ENCODE data around the gene NEURL1. TPM values are rescaled to one million over a fixed set of nuclear protein-coding genes. Genes with fewer than 3 reads are reported as not detected.

Gene NEURL1
- total and polyA plus RNA-seq, 9 donors: 0.28 to 5.6 (median 3.1) TPM

GRCh38 chr10:103546401-103546800 is 52.9 kb downstream of the NEURL1 start:
- DNase-seq: no peak
- intact Hi-C loops (cut with DNase I): no loop called here

DNA sequence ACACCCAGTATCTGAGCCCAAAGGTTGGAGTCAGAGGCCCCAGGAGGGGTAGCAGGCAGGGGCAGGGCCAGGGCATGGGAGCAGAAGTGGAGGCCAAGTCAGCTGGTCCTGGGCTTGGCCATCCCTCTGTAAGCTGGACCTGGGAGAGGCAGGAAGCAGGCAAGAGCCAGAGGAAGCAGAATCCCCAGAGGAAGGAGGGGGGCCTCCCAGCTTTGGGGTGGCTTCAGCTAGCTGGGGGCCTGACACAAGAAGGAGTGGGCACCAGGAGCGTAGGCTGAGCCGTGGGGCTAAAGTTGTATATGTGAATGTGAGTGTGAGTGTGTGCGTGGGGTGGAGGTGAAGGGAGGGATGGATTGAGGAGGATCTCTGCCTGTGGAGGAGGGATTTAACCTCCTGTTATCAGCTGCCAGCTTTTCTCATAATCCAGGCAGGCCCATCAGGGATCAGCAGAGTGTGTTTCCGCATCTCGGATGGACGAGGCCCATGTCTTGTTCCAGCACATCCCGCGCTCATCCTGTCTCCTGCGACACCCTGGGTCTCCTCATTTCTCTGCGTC is 54.0 kb downstream of the NEURL1 start:
- Histone ChIP-seq H3K27me3 (no peaks in the 10 kb centered on the region), H3K36me3 (no peaks in the 10 kb centered on the region), H3K9me3 (no peaks in the 10 kb centered on the region), H3K4me3 (no peak overlapping the region), H3K4me1 (ENCODE audit: insufficient read depth) (peaks cover 3% of the 10 kb centered on the region), H3K27ac (no peak overlapping the region)
- intact Hi-C loops (cut with DNase I): no loop called here
- DNase-seq: peak in 1 of 5 donors; percentile 33
- TF ChIP-seq POLR2A (IDR thresholded peaks at IDR 0.05) (no peak), CTCF (IDR thresholded peaks at IDR 0.05) (no peak), EP300 (IDR thresholded peaks at IDR 0.05) (no peak)
- WGBS, 3 donors: 59 to 83% (median 69%) methylated on average over 10 of the region's 10 CpGs

More at GRCh38 chr10:103546401-103546800, 52.9 kb downstream of the NEURL1 start:
- Histone ChIP-seq H3K27ac (no peak overlapping the region), H3K4me1 (ENCODE audit: insufficient read depth) (peaks cover 3% of the 10 kb centered on the region), H3K4me3 (no peak overlapping the region), H3K9me3 (no peaks in the 10 kb centered on the region), H3K36me3 (no peaks in the 10 kb centered on the region), H3K27me3 (no peaks in the 10 kb centered on the region)
- no peak for TF ChIP-seq CTCF (IDR thresholded peaks at IDR 0.05)
- no peak for TF ChIP-seq EP300 (IDR thresholded peaks at IDR 0.05)
- no peak for TF ChIP-seq POLR2A (IDR thresholded peaks at IDR 0.05)
- WGBS, 3 donors: 86 to 93% (median 89%) methylated on average over 1 of the region's 1 CpG

DNA sequence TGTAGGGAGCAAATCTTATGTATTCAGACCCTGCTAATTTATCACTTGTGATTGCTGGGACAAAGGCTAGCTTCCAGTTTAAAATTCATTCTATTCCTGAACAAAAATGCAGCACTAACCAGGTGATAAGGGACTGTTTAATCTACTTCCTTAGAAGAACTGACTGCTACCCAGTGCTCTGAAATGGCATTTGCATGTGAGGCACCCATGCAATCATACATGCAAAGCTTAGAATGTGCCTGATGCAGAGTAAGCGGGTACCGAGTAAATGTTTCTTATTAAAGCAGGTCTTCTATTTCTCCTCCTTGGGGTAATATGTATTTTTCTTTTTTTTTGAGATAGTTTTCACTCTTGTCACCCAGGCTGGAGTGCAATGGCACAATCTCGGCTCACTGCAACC is 54.5 kb downstream of the NEURL1 start:
- TF ChIP-seq CTCF (IDR thresholded peaks at IDR 0.05) (no peak), EP300 (IDR thresholded peaks at IDR 0.05) (no peak), POLR2A (IDR thresholded peaks at IDR 0.05) (no peak)
- Histone ChIP-seq H3K4me3 (no peak overlapping the region), H3K27me3 (no peaks in the 10 kb centered on the region), H3K4me1 (ENCODE audit: insufficient read depth) (peaks cover 2% of the 10 kb centered on the region), H3K9me3 (no peaks in the 10 kb centered on the region), H3K36me3 (no peaks in the 10 kb centered on the region), H3K27ac (no peak overlapping the region)
- intact Hi-C loops (cut with DNase I): no loop called here
- DNase-seq: no peak
- WGBS, 3 donors: 94 to 100% (median 96%) methylated on average over 3 of the region's 3 CpGs

- Histone ChIP-seq H3K27ac (no peak overlapping the region), H3K27me3 (no peaks in the 10 kb centered on the region), H3K9me3 (no peaks in the 10 kb centered on the region), H3K4me3 (no peak overlapping the region), H3K36me3 (no peaks in the 10 kb centered on the region), H3K4me1 (ENCODE audit: insufficient read depth) (no peaks in the 10 kb centered on the region)
- WGBS, 3 donors: 86 to 93% (median 89%) methylated on average over 11 to 12 of the region's 12 CpGs
- DNase-seq: peak in 2 of 5 donors; percentile 13 to 23
- TF ChIP-seq EP300 (IDR thresholded peaks at IDR 0.05): no peak
- TF ChIP-seq CTCF (IDR thresholded peaks at IDR 0.05): no peak
- no peak for TF ChIP-seq POLR2A (IDR thresholded peaks at IDR 0.05)
- intact Hi-C loops (cut with DNase I): no loop called here
Measured at GRCh38 chr10:103548581-103549348, 55.3 kb downstream of the NEURL1 start.

Data from ovary (tissue), 9 donors.